GM08714 (cell line): ENCODE data around the gene MDP1.
A peak's percentile ranks its signal among the peaks of the same experiment; 100 is the strongest.

Experiments
- H3K4me3 ChIP-seq: fragments of 200-500 bp; sonication (Bioruptor generic); 2 replicates; pipeline ENCODE4 v1.5.1; 2014; ENCODE audit warnings: mild to moderate bottlenecking, low read length, inconsistent platforms
- ZNF274 ChIP-seq: IDR thresholded peaks from 2 replicates; pipeline ENCODE4 v1.6.1; 2012; ENCODE audit warnings: mild to moderate bottlenecking, low read depth, low read length

Gene MDP1

DNA sequence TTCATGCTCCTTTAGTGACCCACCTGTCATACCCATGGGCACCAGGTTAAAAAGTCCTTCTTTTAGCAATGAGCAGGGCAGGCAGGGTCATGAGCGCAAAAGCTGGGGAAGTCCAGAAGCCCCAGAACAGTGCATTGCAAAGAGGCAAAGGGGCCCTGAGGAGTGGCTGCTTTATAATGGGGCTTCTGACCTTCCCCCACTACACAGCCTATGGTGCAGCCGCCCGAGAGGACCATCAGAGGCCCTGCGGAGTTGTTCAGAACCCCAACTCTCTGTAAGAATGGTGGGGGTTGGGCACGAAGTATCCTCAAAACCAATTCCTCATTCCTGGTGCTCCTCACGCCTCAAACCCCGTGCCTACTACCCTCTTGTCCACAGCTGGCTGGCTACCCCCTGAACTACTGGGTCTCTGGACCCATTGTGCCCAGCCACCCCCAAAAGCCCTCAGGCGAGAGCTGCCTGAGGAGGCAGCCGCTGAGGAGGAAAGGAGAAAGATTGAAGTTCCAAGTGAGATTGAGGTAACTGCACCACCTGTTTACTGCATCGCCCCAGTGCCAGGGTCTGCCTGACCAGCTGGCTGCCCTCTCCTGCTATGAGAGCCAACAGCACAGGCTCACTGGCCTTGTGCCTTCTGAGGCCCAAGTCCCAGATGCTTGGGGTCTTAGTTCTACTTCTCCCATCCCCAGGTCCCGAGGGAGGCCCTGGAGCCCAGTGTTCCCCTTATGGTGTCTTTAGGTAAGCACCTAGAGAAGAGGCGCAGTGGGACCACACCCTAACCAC, 37.3 kb downstream of the MDP1 start:
- no peak overlapping the region for H3K4me3 ChIP-seq
- TF ChIP-seq ZNF274: no peak

DNA sequence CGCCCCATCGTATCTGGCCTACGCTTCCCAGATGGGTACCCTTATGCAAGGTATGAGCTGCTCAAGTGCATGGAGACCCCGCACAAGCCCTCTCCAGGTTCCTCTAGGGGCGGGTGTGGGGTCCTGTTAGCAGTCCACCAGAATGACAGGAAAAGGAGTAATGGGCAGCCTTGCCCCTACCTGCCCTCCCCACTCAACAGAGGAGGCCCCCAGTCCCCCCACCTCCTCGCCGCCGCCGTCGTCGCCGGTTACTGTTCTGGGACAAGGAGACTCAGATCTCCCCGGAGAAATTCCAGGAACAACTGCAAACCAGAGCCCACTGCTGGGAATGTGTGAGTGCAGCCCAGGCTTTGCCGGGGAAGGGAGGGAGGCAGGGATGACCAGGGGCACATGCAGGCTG, 38.0 kb downstream of the MDP1 start:
- no peak for TF ChIP-seq ZNF274
- H3K4me3 ChIP-seq: no peak overlapping the region

DNA sequence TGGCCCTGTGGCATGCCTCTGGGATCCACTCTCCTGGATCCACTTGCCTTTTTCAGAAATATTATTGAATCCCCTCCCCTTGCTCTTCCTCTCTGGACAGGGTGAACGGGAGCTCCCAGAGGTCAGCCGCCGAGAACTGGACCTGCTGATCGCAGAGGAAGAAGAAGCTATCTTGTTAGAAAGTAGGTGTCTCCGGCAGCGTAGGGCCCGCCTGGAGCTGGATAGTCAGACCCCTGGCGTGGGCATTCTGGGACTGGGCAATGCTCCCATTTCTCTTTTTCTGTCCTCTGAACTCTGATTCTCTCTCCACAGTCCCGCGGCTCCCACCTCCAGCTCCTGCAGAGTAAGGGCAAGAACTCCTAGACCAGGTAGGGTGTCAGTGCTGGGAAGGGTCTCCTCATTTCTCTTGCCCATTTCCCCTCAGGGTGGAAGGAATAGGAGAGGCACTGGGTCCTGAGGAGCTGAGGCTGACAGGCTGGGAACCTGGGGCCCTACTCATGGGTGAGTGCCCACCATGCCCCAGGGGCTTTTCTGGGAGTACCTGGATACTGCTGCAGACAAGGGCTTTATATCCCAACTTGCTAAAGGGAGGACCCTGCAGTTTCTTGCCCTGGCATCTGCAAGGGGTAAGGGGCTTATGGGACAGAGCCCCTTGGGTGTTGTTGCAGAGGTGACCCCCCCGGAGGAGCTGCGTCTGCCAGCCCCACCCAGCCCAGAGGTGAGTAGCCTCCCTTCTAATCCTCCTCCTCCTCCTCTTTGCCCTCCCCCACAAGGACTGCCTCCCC, 38.6 kb downstream of the MDP1 start:
- no peak for TF ChIP-seq ZNF274
- no peak overlapping the region for H3K4me3 ChIP-seq

DNA sequence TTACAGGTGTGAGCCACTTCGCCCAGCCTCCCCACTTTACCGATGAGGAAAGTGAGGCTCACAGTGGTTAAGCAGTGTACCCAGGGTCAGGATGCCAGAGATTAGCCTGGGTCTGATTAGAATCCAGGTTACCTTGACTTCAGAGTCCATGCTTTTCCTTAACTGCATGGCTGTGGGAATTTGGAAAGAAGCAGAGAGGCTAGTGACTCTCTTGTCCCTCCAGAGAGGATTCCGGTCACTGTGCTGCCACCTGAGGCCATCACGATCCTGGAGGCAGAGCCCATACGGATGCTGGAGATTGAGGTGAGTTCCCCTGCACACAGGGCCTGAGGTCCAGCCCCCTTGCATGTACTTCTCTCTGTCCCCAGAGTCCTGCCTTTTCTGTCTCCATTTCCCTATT, 39.3 kb downstream of the MDP1 start:
- H3K4me3 ChIP-seq: no peak overlapping the region
- TF ChIP-seq ZNF274: no peak

DNA sequence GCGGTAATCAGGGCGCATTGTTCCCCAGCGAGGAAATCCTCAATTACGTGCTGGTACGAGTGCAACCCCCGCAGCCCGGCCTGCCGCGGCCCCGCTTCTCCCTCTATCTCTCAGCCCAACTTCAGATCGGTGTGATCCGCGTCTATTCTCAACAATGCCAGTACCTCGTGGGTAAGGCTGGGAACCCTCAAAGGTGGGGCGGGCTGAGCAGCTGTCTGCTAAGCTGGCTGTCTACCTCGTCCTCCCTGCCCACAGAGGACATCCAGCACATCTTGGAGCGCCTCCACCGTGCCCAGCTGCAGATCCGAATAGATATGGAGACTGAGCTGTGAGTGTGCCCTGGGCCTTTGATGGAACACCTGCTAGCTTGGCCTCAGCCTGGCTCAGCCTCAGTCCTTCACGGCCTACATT, 43.0 kb downstream of the MDP1 start:
- no peak for TF ChIP-seq ZNF274
- peak overlapping the region; percentile 65; the same call in 1 of the 2 replicates for H3K4me3 ChIP-seq

DNA sequence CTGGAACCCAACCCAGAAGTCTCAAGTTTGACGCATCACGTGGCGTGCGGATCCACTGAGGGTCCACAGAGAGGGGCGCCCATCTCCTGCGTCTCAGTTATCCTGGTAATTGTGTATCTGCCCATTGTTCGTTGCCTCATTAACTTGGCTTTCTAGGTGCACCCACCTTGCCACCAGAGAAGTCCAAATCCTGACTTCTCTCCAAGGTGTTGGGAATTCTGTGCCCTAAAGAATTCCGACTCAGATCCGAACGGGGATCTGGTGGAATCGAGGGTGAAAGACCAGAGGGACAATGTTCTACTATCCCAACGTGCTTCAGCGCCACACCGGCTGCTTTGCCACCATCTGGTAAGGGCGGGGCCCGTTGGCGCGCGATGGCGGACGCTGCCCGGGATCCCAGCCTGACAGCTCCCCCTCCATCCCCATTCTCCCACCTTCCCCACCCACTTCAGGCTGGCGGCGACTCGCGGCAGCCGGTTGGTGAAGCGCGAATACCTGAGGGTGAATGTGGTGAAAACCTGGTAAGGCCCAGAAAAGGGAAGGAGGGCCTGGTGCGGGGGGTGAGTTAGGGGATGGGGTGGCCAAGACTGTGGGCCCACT, 43.5 kb downstream of the MDP1 start:
- no peak for TF ChIP-seq ZNF274
- peak overlapping the region; percentile 65; the same call in 1 of the 2 replicates for H3K4me3 ChIP-seq

DNA sequence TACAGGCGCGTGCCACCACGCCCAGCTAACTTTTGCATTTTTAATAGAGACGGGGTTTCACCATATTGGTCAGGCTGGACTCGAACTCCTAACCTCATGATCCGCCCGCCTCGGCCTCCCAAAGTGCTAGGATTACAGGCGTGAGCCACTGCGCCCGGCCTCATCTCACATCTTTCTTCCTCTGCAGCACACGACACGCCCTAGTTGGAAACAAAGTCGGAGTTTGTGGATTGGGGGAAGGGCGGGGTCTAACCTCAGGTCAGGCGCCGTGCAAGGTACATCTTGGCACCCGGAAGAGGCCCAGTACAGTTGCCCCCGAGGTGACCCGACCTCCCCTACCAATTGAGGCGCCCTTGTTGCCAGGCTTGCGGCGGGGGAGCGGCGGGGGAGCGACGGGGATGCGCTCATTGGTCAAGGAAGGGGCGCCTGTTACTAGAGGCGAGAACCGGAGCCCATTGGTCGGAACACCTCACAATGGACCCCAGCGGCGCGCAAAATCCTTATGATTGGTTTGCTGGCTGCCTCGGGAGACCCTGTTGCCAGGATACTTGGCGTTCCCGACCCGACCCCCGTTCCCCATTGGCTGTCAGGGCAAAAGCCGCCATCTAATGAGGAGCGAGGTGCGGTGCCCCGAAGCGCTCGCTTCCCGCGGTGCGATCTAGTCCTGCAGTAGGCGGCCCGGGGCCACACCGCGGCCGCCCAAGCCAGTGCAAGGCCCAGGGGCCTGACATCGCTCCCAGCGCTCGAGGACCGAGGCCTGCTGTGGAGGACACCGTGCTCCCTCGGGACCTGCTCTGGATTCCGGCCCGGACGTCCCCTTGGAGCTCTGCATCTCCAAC, 44.2 kb downstream of the MDP1 start, which contains the start of gene REC8:
Gene REC8, plus strand, starts transcription at position 659 of the 839 bp plus-strand sequence. CDS start 473 bp downstream, outside the sequence.
- H3K4me3 ChIP-seq: peak within 1 kb of the TSS; percentile 65; the same call in 1 of the 2 replicates

DNA sequence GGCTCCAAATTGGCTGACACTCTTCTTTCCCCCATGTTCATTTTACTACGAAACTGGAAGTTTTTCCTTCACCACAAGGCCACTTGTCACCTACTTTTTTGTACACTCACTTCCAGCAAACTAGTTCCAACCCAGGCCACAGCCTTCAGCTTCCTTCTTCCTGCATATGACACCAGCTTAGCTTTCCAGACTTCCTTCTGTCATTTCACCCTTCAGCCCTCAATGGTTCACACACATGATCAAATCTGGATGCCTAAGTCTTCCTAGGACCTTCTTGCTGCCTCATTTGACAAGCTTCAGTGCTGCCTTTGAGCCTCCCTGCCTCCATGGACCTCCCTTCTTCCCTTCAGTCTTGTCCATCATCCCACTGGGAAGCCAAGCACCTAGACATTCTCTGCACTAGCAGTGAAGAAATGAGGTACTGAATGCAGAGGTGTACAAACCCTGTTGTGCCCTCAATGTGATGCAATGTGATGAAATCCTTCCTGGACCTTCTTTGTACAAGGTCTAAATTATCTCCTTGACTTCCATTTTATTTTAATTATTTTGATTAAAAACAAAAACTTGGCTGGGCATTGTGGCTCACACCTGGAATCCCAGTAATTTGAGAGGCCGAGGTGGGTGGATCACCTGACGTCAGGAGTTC, 48.3 kb downstream of the MDP1 start:
- no peak for TF ChIP-seq ZNF274
- H3K4me3 ChIP-seq: no peak overlapping the region

More for the DNA sequence above, 44.2 kb downstream of the MDP1 start, which contains the start of gene REC8:
- TF ChIP-seq ZNF274: no peak

DNA sequence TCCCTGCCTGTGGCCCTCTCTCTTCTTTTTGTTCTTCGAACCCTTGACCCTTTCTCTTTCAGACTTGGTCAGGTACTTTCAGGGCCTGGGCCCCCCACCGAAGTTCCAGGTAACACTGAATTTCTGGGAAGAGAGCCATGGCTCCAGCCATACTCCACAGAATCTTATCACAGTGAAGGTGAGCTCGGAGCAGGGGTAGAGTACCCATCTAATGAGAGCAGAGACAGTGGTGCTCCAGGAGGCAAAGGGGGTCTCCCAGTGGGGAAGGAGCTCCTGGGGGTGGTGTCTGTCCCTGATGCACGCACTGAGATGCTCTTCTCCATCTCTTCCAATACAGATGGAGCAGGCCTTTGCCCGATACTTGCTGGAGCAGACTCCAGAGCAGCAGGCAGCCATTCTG, 50.1 kb downstream of the MDP1 start:
- H3K4me3 ChIP-seq: no peak overlapping the region
- TF ChIP-seq ZNF274: no peak

DNA sequence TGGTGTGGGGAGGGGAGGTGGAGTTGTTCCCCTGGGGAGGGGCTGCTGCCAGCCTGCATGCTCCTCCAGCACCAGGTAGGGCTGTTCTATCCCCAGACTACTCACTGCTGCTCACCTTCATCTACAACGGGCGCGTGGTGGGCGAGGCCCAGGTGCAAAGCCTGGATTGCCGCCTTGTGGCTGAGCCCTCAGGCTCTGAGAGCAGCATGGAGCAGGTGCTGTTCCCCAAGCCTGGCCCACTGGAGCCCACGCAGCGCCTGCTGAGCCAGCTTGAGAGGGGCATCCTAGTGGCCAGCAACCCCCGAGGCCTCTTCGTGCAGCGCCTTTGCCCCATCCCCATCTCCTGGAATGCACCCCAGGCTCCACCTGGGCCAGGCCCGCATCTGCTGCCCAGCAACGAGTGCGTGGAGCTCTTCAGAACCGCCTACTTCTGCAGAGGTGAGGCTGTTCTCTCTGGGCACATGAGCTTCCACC, 51.3 kb downstream of the MDP1 start:
- no peak for TF ChIP-seq ZNF274
- H3K4me3 ChIP-seq: no peak overlapping the region
